H1 (cell line): ENCODE data around the gene HMGN1. TPM values are rescaled to one million over a fixed set of nuclear protein-coding genes. Genes with fewer than 3 reads are reported as not detected.

Experiments used
- CTCF ChIA-PET: fragments of 300-600 bp; sonication (Branson Sonifier 250); formaldehyde crosslinking; loops from one replicate; lab custom pipeline; 2021; ENCODE audit not compliant: partially characterized antibody; lab: Charles Lee
- POLR2A ChIA-PET: fragments of 300-600 bp; sonication (Branson Sonifier 250); formaldehyde crosslinking; loops from one replicate; lab custom pipeline; 2021; ENCODE audit warnings: inconsistent platforms; ENCODE audit not compliant: partially characterized antibody; lab: Charles Lee
- DNase-seq, 2 experiments: peaks; one replicate each; pipeline versions ENCODE4 v3.0.0 to v3.0.0-alpha.2; 2010 to 2022; ENCODE audit warnings: low spot score in 2 of 2, low read depth in 1 of 2, mixed read lengths in 1 of 2
- FAIRE-seq: peaks from 2 replicates; lab custom pipeline; 2011; peaks lifted over from hg19 to GRCh38; lab: Jason Lieb, UNC
- H2AFZ ChIP-seq: 2 replicates; pipeline ENCODE4 v1.8.1; 2012; ENCODE audit warnings: low read length, inconsistent platforms
- H2AK5ac ChIP-seq: 2 replicates; pipeline ENCODE4 v1.6.1; 2013; ENCODE audit warnings: low read depth, low read length
- H2BK120ac ChIP-seq: replicated peaks from 2 replicates; pipeline ENCODE3; 2013; ENCODE audit warnings: low read depth, low read length, inconsistent platforms
- H2BK12ac ChIP-seq: 2 replicates; pipeline ENCODE4 v1.6.1; 2013; ENCODE audit warnings: low read depth, low read length
- H2BK15ac ChIP-seq: 2 replicates; pipeline ENCODE4 v1.6.1; 2013; ENCODE audit warnings: low read length
- H2BK20ac ChIP-seq: 2 replicates; pipeline ENCODE4 v1.6.1; 2013; ENCODE audit warnings: low read length
- H2BK5ac ChIP-seq: 2 replicates; pipeline ENCODE4 v1.6.1; 2013; ENCODE audit warnings: low read depth, low read length
- H3K14ac ChIP-seq: 2 replicates; pipeline ENCODE4 v1.6.1; 2013; ENCODE audit warnings: inconsistent platforms; ENCODE audit not compliant: insufficient read length
- H3K18ac ChIP-seq: 2 replicates; pipeline ENCODE4 v1.6.1; 2013; ENCODE audit warnings: low read length; ENCODE audit errors: extremely low read depth
- H3K23ac ChIP-seq: 2 replicates; pipeline ENCODE4 v1.6.1; 2013; ENCODE audit warnings: inconsistent platforms; ENCODE audit not compliant: insufficient read length
- H3K23me2 ChIP-seq: 2 replicates; pipeline ENCODE4 v1.6.1; 2013; ENCODE audit warnings: low read depth, low read length
- H3K27ac ChIP-seq: 2 replicates; pipeline ENCODE4 v1.6.1; 2011; ENCODE audit warnings: low read depth, low read length, inconsistent platforms
- H3K27me3 ChIP-seq, 4 experiments: replicated peaks in 1 of 4; 1 replicate in 1 of 4; 2 replicates in 3 of 4; pipeline versions ENCODE4 v1.6.1 to v1.8.1; 2011 to 2013; ENCODE audit warnings: low read length in 3 of 4, mild to moderate bottlenecking in 3 of 4, inconsistent platforms in 2 of 4, mixed read lengths in 2 of 4, moderate library complexity in 1 of 4; ENCODE audit not compliant: control insufficient read depth in 3 of 4, insufficient read depth in 3 of 4; ENCODE audit errors: extremely low read depth in 1 of 4
- H3K36me3 ChIP-seq, 4 experiments: 2 replicates each; pipeline versions ENCODE4 v1.6.1 to v1.8.1; 2011 to 2013; ENCODE audit warnings: mild to moderate bottlenecking in 4 of 4, low read length in 3 of 4, moderate library complexity in 2 of 4, control low read depth in 1 of 4, inconsistent platforms in 1 of 4; ENCODE audit not compliant: insufficient read depth in 4 of 4, control insufficient read depth in 2 of 4
- H3K4ac ChIP-seq: replicated peaks from 2 replicates; pipeline ENCODE3; 2013; ENCODE audit warnings: low read length, low read depth, mixed read lengths, inconsistent platforms; ENCODE audit not compliant: insufficient read length
- H3K4me1 ChIP-seq, 4 experiments: replicated peaks in 1 of 4; 1 replicate in 1 of 4; 2 replicates in 3 of 4; pipeline versions ENCODE4 v1.6.1 to v1.8.1; 2011 to 2013; ENCODE audit warnings: low read length in 3 of 4, inconsistent platforms in 2 of 4, mixed read lengths in 1 of 4; ENCODE audit not compliant: insufficient read depth in 4 of 4, control insufficient read depth in 3 of 4
- H3K4me2 ChIP-seq, 2 experiments: 2 replicates each; pipeline versions ENCODE4 v1.6.1 to v1.8.1; 2011 to 2013; ENCODE audit warnings: low read depth in 2 of 2, low read length in 2 of 2, control low read depth in 1 of 2, inconsistent platforms in 1 of 2, mild to moderate bottlenecking in 1 of 2; ENCODE audit not compliant: insufficient read depth in 1 of 2
- H3K4me3 ChIP-seq, 4 experiments: fragments of 200-600, 300-600 bp in 1 of 4; sonication (generic), shearing (Covaris generic), sonication (Bioruptor Twin) in 1 of 4; 2 replicates each; pipeline versions ENCODE4 v1.5.1 to v1.8.1; 2011 to 2016; ENCODE audit warnings: low read length in 4 of 4, low read depth in 3 of 4, control low read depth in 2 of 4, inconsistent platforms in 2 of 4, mild to moderate bottlenecking in 2 of 4, mixed read lengths in 1 of 4, moderate library complexity in 1 of 4; ENCODE audit not compliant: insufficient read depth in 2 of 4; ENCODE audit errors: extremely low read depth in 1 of 4
- H3K56ac ChIP-seq: replicated peaks from 2 replicates; pipeline ENCODE3; 2013; ENCODE audit warnings: low read depth, mild to moderate bottlenecking, mixed read lengths, low read length, inconsistent platforms; ENCODE audit not compliant: insufficient read length
- H3K79me1 ChIP-seq: 2 replicates; pipeline ENCODE4 v1.6.1; 2013; ENCODE audit warnings: low read depth, low read length, control low read depth
- H3K79me2 ChIP-seq, 2 experiments: 2 replicates each; pipeline versions ENCODE4 v1.6.1 to v1.8.1; 2012 to 2013; ENCODE audit warnings: low read length in 2 of 2, mild to moderate bottlenecking in 2 of 2, inconsistent platforms in 1 of 2; ENCODE audit not compliant: insufficient read depth in 2 of 2, control insufficient read depth in 1 of 2
- H3K9ac ChIP-seq, 4 experiments: replicated peaks in 1 of 4; 1 replicate in 1 of 4; 2 replicates in 3 of 4; pipeline versions ENCODE4 v1.6.1 to v1.8.1; 2011 to 2013; ENCODE audit warnings: low read depth in 3 of 4, low read length in 3 of 4, control low read depth in 2 of 4, mild to moderate bottlenecking in 2 of 4, moderate library complexity in 2 of 4, inconsistent platforms in 1 of 4; ENCODE audit errors: extremely low read depth in 1 of 4
- H3K9me3 ChIP-seq, 2 experiments: 2 replicates each; pipeline versions ENCODE4 v1.6.1 to v1.8.1; 2012 to 2013; ENCODE audit warnings: mild to moderate bottlenecking in 2 of 2, moderate library complexity in 2 of 2, control low read depth in 1 of 2, inconsistent platforms in 1 of 2, low read depth in 1 of 2, low read length in 1 of 2, mixed read lengths in 1 of 2; ENCODE audit not compliant: insufficient read depth in 2 of 2
- H4K20me1 ChIP-seq, 2 experiments: replicated peaks in 1 of 2; 2 replicates each; pipeline versions ENCODE3 to v1.8.1; 2011 to 2013; ENCODE audit warnings: inconsistent platforms in 2 of 2, low read length in 2 of 2, mild to moderate bottlenecking in 1 of 2; ENCODE audit not compliant: insufficient read depth in 2 of 2, control insufficient read depth in 1 of 2
- H4K5ac ChIP-seq: 2 replicates; pipeline ENCODE4 v1.6.1; 2013; ENCODE audit warnings: low read length, low read depth, mixed read lengths, inconsistent platforms; ENCODE audit not compliant: insufficient read length
- H4K8ac ChIP-seq: 2 replicates; pipeline ENCODE4 v1.8.0; 2013; ENCODE audit warnings: mild to moderate bottlenecking, moderate library complexity, low read length, inconsistent platforms; ENCODE audit not compliant: insufficient read depth; ENCODE audit errors: extremely low read depth
- H4K91ac ChIP-seq: replicated peaks from 2 replicates; pipeline ENCODE3; 2013; ENCODE audit warnings: low read length, mixed read lengths, inconsistent platforms; ENCODE audit not compliant: insufficient read length
- ATF2 ChIP-seq: IDR thresholded peaks from 2 replicates; pipeline ENCODE4 v1.6.1; 2012; ENCODE audit warnings: low read length, inconsistent platforms
- BRCA1 ChIP-seq: IDR thresholded peaks from 2 replicates; pipeline ENCODE4 v1.6.1; 2012; ENCODE audit warnings: low read depth, low read length, improper control_type of control experiment
- CTBP2 ChIP-seq: IDR thresholded peaks from 2 replicates; pipeline ENCODE4 v1.7.0; 2011; ENCODE audit warnings: borderline replicate concordance, mild to moderate bottlenecking, moderate library complexity, mixed read lengths, low read length; ENCODE audit not compliant: insufficient read depth, insufficient read length
- GTF2F1 ChIP-seq: IDR thresholded peaks from 2 replicates; pipeline ENCODE4 v1.6.1; 2012; ENCODE audit warnings: low read depth, low read length, improper control_type of control experiment, borderline replicate concordance
- MAX ChIP-seq: IDR thresholded peaks from 2 replicates; pipeline ENCODE4 v1.6.1; 2012; ENCODE audit warnings: inconsistent platforms
- RFX5 ChIP-seq: IDR thresholded peaks from 2 replicates; pipeline ENCODE4 v1.6.1; 2011; ENCODE audit warnings: low read depth, low read length, improper control_type of control experiment, borderline replicate concordance
- TBP ChIP-seq: IDR thresholded peaks from 2 replicates; pipeline ENCODE4 v1.6.1; 2011; ENCODE audit warnings: low read depth, low read length, improper control_type of control experiment
- USF2 ChIP-seq: IDR thresholded peaks from 2 replicates; pipeline ENCODE4 v1.6.1; 2011; ENCODE audit warnings: low read length, improper control_type of control experiment
- WGBS, 2 experiments: shearing (Covaris generic) in 1 of 2; methylation state at CpG; one replicate each; pipeline versions ENCODE4 v1.1.6 to v1.1.7; 2013 to 2015; ENCODE audit warnings: low lambda C conversion rate in 2 of 2, mixed read lengths in 2 of 2, inconsistent platforms in 1 of 2, low coverage in 1 of 2, missing lambda C conversion rate in 1 of 2; ENCODE audit not compliant: insufficient replicate concordance in 2 of 2, insufficient coverage in 1 of 2, insufficient read length in 1 of 2; ENCODE audit errors: extremely low coverage in 1 of 2, missing lambda C conversion rate in 1 of 2; 5-methylcytosine and 5-hydroxymethylcytosine counted together
- polyA plus RNA-seq, 7 experiments: library from polyadenylated mRNA; depleted of rRNA in 3 of 7; stranded (reverse) in 5 of 7; unstranded in 2 of 7; fragments of >200 nt in 5 of 7; fragments of 200-250 nt in 2 of 7; gene quantifications; 1 replicate in 5 of 7; 2 replicates in 1 of 7; 4 replicates in 1 of 7; pipeline versions ENCODE4 v1.2.1 to v1.2.3, GENCODE V29; 2011 to 2013; ENCODE audit warnings: missing spikeins in 2 of 7, mixed read lengths in 2 of 7
- total RNA-seq: library from RNA; stranded (reverse); fragmentation: NEBNext Ultra II Directional; extraction: Animal tissue kit (Norgen Biotek cat#: 25700); gene quantifications from 2 replicates; pipeline ENCODE4 v1.2.1, GENCODE V29; 2021

The HMGN1 gene
- total and polyA plus RNA-seq, 2 of the 8 experiments (the other 6 are each of a cell fraction or from before 2014, with no cell fraction given) = 279 to 505 TPM

- H3K9ac ChIP-seq = no peak overlapping the region; a peak in 1 of 7 replicates
- H3K9me3 ChIP-seq = no peaks in the 10 kb centered on the region
- H3K36me3 ChIP-seq = no peaks in the 10 kb centered on the region
- no peaks in the 10 kb centered on the region for H3K79me1 ChIP-seq
- no peak overlapping the region for H3K56ac ChIP-seq
- 90% methylated on average over 6 of the region's 6 CpGs; no CpG with 5 or more reads in 1 of the 2 experiments for WGBS, 2 experiments
- H3K79me2 ChIP-seq = no peaks in the 10 kb centered on the region
- H2BK12ac ChIP-seq = no peak overlapping the region
- no peak overlapping the region for H3K18ac ChIP-seq
- H2BK120ac ChIP-seq = no peak overlapping the region
- peak overlapping the region; percentile 62; the same call in 1 of the 2 replicates for H2AFZ ChIP-seq
- no peak overlapping the region for H4K5ac ChIP-seq
- H2BK20ac ChIP-seq = no peak overlapping the region
- no peak overlapping the region for H3K14ac ChIP-seq
- ChIA-PET CTCF (interaction anchor here (1.0 to 3.2 kb wide), 4 partner anchors 10 to 78 kb away, joined by 3 to 12 read pairs (median 6); no protein-coding TSS in a partner anchor), POLR2A (interaction anchor here (0.5 to 1.6 kb wide), 4 partner anchors 14 to 23 kb away, joined by 3 to 7 read pairs (median 3); partner anchors contain the start of gene HMGN1)
- DNase-seq (no peak), FAIRE-seq (no peak)
- no peak overlapping the region for H3K4me3 ChIP-seq
- no peak overlapping the region for H4K91ac ChIP-seq
- no peak overlapping the region for H2BK15ac ChIP-seq
- H3K4ac ChIP-seq = no peak overlapping the region
- H3K23me2 ChIP-seq = no peaks in the 10 kb centered on the region
- no peaks in the 10 kb centered on the region for H3K27me3 ChIP-seq
- H3K4me1 ChIP-seq = no peaks in the 10 kb centered on the region
- no peak overlapping the region for H3K4me2 ChIP-seq
- no peak overlapping the region for H4K8ac ChIP-seq
- H3K23ac ChIP-seq = no peak overlapping the region
- H4K20me1 ChIP-seq = no peaks in the 10 kb centered on the region
- H2AK5ac ChIP-seq = no peak overlapping the region
- no peak overlapping the region for H3K27ac ChIP-seq
- H2BK5ac ChIP-seq = no peak overlapping the region
- TF ChIP-seq MAX = no peak
- no peak for TF ChIP-seq ATF2
- TF ChIP-seq CTBP2 = no peak
- TF ChIP-seq BRCA1 = no peak
- no peak for TF ChIP-seq TBP
- TF ChIP-seq RFX5 = no peak
- no peak for TF ChIP-seq USF2
- TF ChIP-seq GTF2F1 = no peak
Measured at GRCh38 chr21:39363607-39364555, 15.0 kb upstream of the HMGN1 start.
